ENCODE measurements around the gene SNTB2.
"Not testable (repeated sequence)": the region's sequence is repeated elsewhere in the genome, so short reads cannot be mapped to it uniquely, and the experiment has no call there.

The SNTB2 gene

DNA sequence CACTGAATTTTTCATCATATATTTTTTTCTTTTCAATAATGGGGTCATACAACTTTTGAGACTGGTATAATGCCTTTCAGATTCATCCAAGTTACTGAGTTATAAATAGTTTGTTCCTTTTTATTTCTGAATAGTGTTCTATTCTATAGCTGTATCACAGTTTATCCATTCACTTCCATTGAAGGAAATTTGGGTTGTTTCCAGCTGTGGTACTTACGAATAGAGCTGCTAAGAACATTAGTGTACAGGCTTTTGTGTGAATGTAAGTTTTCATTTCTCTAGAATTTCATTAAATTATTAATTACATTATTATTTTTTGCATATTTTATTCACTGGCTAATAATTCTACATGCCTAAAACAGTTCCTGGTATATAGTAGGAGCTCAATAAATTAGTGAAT lies 52.9 kb downstream of the SNTB2 start:
- no peak for DNase-seq

DNA sequence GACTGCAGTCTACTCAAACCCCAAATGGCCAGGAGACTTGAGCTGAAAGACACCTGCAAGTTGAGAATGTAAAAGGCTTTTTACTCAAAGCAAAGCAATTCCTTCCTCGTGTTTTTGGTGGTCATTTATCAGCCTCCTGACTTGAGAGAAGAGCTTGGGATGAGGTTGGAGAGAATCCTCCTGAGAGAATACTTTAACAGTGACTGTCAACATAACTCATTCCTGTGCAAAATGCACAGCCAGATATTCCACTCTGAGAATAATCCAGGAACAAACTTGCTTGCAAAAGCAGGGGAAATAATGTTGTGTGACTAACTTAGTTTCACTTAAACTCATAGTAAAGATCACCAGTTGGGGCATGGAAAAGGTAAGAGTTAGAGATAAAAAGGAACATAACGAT lies 53.4 kb downstream of the SNTB2 start:
- DNase-seq, result no peak

DNA sequence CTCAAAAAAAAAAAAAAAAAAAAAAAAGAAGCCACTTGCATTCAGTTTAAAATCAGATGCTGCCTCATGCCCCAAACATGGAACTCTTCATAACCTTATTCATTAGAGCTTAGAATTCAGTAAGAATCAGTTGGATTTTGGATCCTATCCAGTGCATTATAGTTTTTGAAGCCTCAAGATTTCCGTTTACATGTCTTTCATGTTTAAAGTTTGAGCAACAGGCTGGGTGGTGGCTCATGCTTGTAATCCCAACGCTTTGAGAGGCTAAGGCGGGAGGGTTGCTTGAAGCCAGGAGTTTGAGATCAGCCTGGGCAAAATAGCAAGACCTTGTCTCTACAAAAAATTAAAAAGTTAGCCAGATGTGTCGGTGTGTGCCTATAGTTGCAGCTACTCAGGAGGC lies 55.0 kb downstream of the SNTB2 start:
- DNase-seq, result no peak

DNA sequence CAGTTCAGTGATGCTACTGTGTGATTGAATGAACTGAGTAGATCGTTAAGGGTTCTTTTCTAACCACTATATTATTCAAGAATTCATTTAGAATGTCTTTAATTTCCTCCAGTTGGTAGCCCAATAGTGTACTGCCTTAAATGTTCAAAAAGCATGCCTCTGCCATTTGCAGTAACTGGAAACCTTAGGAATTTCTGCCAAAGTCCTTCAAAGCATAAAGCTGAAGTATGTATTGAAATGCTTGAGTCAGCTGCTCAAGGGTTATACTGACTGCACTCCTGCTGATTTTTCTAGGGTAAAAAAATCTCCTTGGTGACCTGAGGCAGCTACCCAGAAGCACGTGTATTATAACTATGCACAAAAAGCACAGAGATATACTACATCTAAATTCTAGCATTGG lies 56.5 kb downstream of the SNTB2 start:
- DNase-seq, result no peak

DNA sequence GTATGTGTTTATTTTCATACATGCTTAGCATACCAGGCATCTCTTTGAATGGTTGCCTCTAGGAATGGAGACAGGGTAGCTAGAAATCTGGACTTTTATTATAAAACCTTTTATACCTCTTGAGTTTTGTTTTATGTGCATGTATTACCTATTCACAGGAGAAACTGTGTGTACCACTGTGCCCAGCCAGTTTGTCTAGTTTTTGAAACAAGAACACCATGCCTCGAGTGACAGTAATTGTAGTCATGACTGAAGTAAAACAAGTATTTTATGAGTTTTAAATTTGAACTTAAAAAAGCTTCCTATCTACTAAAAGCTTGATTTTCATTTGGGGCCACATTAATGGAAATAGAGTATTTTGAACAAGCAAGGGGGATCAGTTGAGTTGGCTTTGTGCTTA lies 57.4 kb downstream of the SNTB2 start:
- no peak for DNase-seq

DNA sequence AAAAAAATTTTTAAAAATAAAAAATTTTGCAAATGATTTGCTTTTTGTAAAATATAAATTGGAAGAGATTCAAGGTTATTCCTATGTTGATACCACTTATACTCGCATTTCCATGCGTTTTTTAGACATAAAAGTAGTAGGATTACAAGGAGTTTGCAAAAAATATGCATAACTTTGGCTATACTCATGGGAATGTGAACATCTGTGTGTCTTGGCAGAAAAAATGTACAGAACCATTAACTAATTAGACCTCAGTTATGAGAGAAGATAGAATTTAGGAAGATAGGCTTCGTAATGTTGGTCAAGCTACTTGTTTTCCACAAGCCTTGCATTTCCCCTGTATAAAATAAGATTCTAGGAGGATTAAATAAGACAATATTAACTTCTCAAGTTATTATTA lies 63.1 kb downstream of the SNTB2 start:
- no peak for DNase-seq

DNA sequence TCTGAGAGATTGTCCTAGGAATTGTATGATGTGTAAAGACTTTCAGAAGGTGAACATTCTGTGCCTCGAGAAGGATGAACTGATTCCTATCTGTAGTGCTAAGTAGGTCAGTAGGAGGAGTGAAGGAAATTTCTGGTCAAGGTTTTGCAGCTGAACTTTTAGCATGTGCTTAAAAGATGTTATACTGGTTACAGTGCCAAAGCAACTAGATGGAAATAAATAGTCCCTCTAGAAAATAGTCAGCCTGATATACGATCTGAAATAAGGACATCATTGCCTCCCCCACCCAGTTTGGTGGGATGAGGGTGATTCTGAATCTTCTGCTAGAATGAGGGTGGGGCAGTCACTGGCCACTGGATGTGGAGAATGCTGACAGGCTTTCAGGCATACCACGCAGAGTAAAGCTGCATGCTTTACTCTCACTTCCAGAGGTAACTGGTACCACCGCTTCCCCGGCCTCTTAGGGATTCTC lies 66.9 kb downstream of the SNTB2 start:
- DNase-seq, result no peak

DNA sequence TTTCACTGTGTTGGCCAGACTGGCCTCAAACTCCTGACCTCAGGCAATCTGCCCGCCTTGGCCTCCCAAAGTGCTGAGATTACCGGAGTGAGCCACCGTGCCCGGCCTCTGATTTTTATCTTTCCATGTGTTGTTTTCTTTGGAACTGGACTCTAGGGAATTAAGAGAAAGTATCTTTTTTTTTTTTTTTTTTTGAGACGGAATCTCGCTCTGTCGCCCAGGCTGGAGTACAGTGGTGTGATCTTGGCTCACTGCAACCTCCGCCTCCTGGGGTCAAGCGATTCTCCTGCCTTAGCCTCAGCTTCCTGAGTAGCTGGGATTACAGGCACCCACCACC lies 72.4 kb downstream of the SNTB2 start:
- not testable (repeated sequence) for DNase-seq

DNA sequence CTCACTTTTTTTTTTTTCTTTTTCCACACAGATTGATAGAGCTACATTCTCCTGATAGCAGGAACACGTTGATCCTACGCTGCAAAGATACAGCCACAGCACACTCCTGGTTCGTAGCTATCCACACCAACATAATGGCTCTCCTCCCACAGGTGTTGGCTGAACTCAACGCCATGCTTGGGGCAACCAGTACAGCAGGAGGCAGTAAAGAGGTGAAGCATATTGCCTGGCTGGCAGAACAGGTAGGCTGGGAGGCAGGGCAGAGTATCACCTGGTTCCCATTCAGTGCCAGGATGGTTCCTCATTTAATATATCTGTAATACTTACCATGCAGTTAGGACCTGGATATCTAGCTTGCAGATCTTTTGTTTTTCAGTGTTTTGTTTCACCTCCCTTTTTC lies 73.1 kb downstream of the SNTB2 start:
- DNase-seq, result no peak

DNA sequence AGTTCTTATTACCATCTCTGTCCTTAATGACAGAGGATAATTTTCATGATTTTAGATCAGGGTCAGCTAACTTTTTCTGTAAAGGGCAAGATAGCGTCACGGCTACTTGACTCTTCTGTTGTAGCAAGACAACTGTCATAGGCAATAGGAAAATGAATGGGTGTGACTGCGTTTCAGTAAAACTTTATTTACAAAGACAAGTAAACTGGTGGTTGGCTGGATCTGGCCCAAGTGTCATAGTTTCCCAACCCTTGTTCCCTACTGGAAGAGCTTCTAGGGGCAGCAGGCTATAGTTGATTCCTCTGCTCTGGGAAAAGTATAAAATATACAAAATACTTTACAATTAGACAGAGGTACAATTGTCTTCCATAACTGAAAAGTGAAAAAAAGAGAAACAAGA lies 73.5 kb downstream of the SNTB2 start:
- no peak for DNase-seq

DNA sequence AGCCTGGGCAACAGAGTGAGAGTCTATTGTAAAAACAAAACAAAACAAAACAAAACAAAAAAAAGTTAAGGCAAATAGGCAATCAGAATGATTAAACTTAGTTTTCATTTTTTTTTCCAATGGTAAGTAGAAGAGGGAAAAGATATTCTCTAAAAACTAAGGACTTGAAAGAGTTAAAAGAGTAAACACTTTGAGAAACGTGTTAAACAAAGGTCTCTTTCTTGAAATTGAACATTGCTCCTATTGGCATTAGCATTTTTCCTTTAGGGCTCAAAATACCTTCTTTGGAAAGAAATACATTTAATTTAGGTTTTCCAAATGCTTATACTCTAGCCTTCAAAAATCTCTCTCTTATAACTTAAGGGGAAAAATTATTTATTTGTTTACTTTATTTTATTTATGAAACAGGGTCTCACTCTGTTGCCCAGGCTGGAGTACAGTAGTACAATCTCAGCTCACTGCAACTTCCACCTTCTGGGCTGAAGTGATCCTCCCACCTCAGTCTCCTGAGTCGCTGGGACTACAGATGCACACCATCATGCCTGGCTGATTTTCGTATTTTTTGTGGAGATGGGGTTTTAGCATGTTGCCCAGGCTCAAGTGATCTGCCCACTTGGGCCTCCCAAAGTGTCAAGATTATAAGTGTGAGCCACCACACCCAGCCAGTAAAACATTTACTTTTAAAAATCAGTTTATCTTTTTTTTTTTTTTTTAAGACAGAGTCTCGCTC lies 79.5 kb downstream of the SNTB2 start:
- DNase-seq, result no peak

DNA sequence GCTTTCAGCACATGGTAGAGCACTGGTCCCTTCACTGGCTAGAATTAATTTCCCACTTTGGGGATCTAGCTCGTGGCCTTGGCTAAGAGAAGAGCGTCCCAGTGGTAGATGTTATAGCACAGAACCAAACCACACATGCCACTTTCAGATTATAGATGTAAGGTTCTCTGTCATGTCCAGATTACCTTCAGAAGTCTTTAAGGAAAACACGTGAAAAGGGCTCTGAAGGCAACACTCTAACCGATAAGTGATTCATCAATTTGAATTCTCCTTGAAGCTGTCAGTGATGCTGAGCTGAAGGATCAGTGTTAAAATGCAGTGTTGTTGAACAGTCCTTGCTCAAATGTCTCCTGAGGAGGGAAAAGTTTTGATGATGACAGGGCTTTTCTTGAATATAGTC lies 80.7 kb downstream of the SNTB2 start:
- DNase-seq, result peak; percentile 14

DNA sequence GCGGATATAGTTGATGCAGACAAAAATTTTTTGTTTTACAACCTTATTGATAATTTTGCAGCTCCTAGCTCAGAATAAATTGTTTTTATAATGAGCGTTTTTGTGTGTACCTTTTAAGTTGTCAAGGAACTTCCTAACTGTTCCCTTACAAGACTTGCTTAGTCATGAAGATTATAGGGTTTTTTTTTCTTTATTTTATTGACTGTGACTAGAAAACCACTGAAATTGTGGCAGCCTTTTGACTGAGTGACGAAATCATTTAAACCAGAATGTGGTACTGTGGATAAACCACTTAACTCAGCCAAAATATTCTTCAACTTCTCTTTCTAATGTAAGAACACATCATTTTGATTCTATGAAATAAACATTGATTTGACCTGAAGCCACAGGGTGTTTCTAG lies 83.4 kb downstream of the SNTB2 start:
- DNase-seq, result peak; percentile 71

DNA sequence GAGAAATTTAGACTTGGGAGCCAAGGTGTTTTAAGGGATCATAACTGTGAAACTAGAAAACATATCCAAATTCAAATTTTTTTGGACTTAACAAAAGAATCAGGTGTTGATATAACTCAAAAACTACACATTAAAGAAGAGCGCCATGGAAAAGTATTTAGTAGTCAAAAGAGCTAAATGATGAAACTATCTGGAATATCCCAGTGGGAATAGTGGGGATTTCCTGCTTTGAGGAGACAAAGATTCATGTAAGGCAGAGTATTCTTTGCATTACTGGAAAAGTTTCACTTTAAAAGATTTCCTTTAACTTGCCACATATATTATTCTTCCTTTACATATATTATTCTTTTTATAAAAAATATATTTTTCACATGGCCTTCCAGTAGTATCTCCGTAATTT lies 83.9 kb downstream of the SNTB2 start:
- DNase-seq, result no peak

DNA sequence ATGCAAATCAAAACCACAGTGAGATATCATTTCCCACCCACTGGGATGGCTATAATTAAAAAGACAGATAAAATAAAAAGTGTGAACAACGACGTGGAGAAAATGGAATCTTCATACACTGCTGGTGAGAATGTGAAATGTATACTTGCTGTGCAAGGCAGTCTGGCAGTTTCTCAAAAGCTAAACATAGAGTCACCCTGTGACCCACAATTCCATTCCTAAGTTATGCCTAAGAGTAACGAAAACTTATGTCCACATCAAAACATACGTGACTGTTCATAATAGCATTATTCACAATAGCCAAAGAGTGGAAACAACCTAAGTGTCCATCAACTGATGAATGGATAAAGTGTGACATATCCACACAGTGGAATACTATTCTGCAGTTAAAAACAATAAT lies 86.0 kb downstream of the SNTB2 start:
- DNase-seq, result no peak

DNA sequence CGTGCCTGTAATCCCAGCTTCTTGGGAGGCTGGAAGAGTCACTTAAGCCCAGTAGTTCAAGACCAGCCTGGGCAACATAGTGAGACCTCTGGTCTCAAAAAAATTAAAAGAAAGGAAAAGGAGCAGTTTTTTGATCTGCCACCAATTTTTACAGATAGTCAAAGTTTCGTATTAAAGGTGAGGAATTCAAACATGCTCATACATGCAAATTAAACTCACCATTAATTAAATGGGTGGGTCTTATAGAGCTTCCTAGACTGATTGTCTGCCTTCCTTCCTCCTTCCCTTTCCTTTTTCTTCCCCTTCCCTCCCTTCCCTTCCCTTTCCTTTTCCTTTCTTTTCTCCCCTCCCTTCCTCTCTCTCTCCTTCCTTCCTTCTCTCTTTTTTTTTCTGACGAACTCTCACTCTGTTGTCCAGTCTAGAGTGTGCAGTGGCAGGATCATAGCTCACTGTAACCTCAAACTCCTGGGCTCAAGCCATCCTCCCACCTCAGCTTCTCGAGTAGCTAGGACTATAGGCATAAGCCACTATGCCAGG lies 87.8 kb downstream of the SNTB2 start:
- DNase-seq, result no peak

DNA sequence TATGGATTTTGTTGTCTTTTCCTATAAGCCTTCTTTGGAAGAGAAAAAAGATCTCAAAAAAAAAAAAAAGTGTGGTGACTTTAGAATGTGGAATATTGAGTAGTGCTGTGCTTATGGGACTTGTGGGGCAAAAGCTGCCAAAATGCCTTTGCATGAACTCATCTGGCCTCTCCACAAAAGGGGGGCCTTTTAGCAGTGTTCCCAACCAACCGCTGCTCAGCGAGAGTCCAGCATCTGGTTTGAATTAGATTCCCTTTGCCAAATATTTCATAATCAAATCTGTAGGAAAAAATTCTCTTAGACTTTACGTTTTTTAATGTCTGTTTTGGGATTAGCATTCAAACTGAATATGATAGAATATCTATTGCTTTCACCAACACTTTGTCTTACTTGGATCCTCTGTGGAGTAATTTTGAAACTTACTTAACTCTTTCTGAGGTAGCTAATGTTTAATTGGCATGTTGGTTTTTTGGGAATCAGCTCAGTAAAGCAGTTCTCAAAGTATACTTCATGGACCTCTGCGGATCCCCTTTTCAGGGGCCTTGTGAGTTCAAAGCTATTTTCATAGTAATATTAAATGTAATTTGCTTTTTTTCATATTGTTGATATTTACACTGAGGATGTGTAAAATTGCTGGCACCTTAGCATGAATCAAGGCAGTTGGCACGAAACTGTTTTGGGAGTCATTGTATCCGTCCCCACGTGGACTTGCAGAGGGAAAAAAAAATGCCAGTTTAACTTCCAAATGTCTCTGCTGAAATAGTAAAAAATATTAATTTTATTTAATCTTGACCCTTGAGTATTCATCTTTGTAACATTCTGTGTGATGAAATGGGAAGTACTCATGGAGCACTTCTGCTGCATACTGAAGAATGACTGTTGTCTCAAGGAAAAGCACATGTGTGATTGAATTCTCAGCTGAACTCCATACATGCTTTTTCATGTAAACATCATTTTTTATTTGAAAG lies 89.5 kb downstream of the SNTB2 start:
- no peak for DNase-seq

DNA sequence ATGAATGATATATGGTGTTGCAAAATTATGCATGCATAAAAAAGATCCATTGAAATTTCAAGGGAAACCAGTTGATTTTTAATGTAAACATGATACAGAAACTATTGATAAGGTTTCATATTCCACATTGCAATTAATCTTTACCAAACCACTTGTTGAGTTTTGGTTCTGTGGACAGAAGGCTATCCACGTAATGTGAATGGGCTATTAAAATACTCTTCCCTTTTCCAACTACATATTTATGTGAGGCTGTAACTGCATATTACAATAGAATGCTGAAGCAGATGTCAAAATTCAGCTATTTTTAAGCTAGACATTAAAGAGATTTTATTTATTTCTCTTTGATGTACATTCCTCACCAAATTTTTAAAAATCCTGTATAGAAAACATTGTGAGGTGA lies 90.4 kb downstream of the SNTB2 start:
- DNase-seq, result no peak

DNA sequence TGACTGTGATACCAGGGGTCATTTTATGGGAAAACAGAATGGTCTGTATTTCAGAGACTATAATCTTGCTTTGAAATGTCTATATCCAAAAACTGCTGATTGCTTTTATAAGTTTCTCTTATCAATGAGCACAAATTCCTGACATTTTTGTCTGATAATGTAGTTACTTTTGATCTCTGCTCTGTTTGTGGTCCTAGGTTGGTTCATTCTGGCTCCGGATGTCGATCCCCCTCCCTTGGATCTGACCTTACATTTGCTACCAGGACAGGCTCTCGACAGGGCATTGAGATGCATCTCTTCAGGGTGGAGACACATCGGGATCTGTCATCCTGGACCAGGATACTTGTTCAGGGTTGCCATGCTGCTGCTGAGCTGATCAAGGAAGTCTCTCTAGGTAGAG lies 96.9 kb downstream of the SNTB2 start:
- no peak for DNase-seq

DNA sequence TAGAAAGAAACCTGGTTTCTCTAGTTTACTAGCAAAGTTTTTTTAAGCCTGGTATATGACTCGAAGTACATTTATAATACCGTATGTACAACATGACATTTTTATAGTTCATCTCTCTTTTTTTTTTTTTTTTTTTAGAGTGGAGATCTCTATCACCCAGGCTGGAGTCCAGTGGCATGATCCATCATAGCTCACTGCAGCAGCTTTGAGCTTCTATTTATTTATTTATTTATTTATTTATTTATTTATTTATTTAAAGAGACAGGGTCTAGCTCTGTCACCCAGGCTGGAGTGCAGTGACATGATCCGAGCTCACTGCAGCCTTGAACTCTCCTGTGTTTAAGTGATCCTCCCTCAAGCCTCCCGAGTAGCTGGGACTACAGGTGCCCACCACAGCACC lies 98.3 kb downstream of the SNTB2 start:
- no peak for DNase-seq

DNA sequence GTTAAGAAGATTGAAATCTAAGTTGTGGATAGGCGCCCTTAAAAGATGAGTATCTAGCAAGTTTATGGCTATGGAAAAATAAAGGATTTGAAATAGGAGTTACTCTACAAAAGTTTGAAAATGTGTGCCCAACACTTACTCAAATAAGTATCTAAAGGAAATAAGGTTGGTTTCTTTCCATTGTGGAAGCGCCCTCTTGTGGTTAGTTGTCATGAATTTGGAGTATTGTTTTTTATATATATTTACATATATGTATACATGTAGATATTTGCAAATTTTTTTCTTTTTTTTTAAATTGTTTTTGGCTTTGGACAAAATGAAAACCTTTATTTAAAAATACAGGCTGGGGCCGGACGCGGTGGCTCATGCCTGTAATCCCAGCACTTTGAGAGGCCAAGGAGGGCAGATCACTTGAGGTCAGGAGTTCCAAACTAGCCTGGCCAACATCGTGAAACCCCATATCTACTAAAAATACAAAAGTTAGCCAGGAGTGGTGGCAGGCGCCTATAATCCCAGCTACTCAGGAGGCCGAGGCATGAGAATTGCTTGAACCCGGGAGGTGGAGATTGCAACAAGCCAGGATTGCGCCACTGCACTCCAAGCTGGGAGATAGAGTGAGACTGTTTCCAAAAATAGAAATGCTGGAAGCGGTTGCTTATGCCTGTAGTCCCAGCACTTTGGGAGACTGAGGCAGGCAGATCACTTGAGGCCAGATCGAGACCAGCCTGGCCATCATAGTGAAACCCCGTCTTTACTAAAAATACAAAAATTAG lies 100.2 kb downstream of the SNTB2 start:
- DNase-seq, result peak; percentile 86

DNA sequence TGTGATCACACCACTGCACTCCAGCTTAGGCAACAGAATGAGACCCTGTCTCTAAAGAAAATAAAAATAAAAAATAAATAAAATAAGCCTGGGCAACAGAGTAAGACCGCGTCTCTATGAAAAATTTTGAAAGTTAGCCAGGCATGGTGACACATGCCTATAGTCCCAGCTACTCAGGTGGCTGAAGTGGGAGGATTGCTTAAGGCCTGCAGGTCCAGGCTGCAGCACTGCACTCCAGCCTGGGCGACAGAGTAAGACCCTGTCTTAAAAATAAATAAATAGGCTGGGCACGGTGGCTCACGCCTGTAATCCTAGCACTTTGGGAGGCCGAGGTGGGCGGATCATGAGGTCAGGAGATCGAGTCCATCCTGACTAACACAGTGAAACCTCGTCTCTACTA lies 104.7 kb downstream of the SNTB2 start:
- not testable (repeated sequence) for DNase-seq

DNA sequence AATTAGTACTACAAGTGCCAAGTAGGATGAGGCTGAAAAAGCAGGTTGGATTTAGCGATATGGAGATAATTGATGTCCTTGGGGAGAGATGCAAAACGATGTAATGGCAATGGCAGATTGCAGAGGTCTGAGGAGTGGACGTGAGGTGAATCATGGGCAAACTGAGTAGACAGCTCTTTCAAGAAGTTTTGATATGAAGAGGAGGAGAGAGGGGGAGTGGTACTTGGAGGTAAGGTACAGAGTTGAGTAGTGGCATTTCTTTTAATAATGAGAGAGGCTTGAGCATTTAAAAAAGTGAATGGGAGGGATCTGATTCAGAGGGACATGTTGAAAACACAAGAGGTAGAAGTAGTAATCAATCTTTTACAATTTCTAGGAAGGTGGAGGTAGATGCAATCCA lies 106.4 kb downstream of the SNTB2 start:
- no peak for DNase-seq

All from hematopoietic multipotent progenitor cell treated with erythropoietin and hydrocortisone succinate and interleukin-3 and kit ligand, for 4 days (in vitro differentiated cells).